ENCODE measurements around the gene KCNK7. TPM values are rescaled to one million over a fixed set of nuclear protein-coding genes. Genes with fewer than 3 reads are reported as not detected.
"Not testable (repeated sequence)": the region's sequence is repeated elsewhere in the genome, so short reads cannot be mapped to it uniquely, and the experiment has no call there.

Gene KCNK7
- total RNA-seq, 4 donors from 2014 or later = 1.2 TPM; not detected in 3

- no peak for TF ChIP-seq POLR2A (IDR thresholded peaks at IDR 0.05)
- no peak for TF ChIP-seq CTCF (IDR thresholded peaks at IDR 0.05)
- Histone ChIP-seq H3K27me3 (no peaks in the 10 kb centered on the region), H3K36me3 (peaks cover 6 to 9% of the 10 kb centered on the region in 2 donors), H3K27ac (no peak overlapping the region), H3K4me3 (replicated peaks in 1 of 3) (no peak overlapping the region), H3K4me1 (peaks cover 4 to 36% of the 10 kb centered on the region in 2 donors), H3K9me3 (no peaks in the 10 kb centered on the region)
- intact Hi-C loops (cut with DNase I) = no loop called here
- no peak for DNase-seq
- WGBS, 2 donors = 87 to 88% methylated on average over 11 to 14 of the region's 16 CpGs
These were observed 45.9 kb upstream of the KCNK7 start for GRCh38 chr11:65641297-65642013.

- intact Hi-C loops (cut with DNase I) = no loop called here
- WGBS, 2 donors = 87 to 93% methylated on average over 8 to 21 of the region's 35 CpGs
- peaks cover 14 to 17% of the 10 kb centered on the region in 2 donors for H3K36me3 ChIP-seq
- H3K27ac ChIP-seq = peak overlapping the region; percentile 17 to 71 (median 41)
- H3K4me3 ChIP-seq (replicated peaks in 1 of 3) = no peak overlapping the region
- peak in 1 of 2 donors; percentile 20 for DNase-seq
- H3K4me1 ChIP-seq = peaks cover 4 to 36% of the 10 kb centered on the region in 2 donors
- no peaks in the 10 kb centered on the region for H3K27me3 ChIP-seq
- H3K9me3 ChIP-seq = no peaks in the 10 kb centered on the region
- TF ChIP-seq POLR2A (IDR thresholded peaks at IDR 0.05) = no peak
These were observed 45.1 kb upstream of the KCNK7 start for GRCh38 chr11:65640483-65641296.

GRCh38 chr11:65639623-65640482 lies 44.3 kb upstream of the KCNK7 start:
- DNase-seq = peak in 1 of 2 donors; percentile 24
- Histone ChIP-seq H3K4me1 (peaks cover 4 to 36% of the 10 kb centered on the region in 2 donors), H3K27ac (peak overlapping the region; percentile 17 to 71 (median 41)), H3K4me3 (replicated peaks in 1 of 3) (no peak overlapping the region), H3K36me3 (peaks cover 23 to 25% of the 10 kb centered on the region in 2 donors), H3K27me3 (no peaks in the 10 kb centered on the region), H3K9me3 (no peaks in the 10 kb centered on the region)
- TF ChIP-seq CTCF (IDR thresholded peaks at IDR 0.05) = no peak
- TF ChIP-seq POLR2A (IDR thresholded peaks at IDR 0.05) = no peak
- 71 to 81% methylated on average over 5 to 7 of the region's 8 CpGs for WGBS, 2 donors
- intact Hi-C loops (cut with DNase I) = no loop called here

DNA sequence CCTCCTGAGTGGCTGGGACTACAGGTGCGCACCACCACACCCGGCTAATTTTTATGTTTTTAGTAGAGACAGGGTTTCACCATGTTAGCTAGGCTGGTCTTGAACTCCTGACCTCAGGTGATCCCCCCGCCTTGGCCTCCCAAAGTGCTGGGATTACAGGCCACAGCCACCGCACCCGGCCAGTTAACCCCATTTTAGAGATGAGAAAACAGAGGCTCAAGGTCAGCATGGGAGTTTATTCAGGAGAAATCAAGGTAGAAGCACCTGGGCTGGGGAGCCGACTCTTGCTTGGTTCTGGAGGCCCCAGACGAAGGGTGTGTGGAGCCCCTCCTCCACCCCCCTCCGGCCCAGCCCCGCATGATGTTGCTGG lies 43.6 kb upstream of the KCNK7 start:
- H3K4me3 ChIP-seq (replicated peaks in 1 of 3); H3K9me3 ChIP-seq; intact Hi-C loops (cut with DNase I); H3K27me3 ChIP-seq; DNase-seq: not testable (repeated sequence)
- Histone ChIP-seq H3K27ac (peak overlapping the region in 1 of 3 donors; percentile 62), H3K4me1 (peaks cover 4 to 36% of the 10 kb centered on the region in 2 donors), H3K36me3 (peaks cover 29 to 31% of the 10 kb centered on the region in 2 donors)
- WGBS, 2 donors = 69 to 92% methylated on average over 8 to 9 of the region's 9 CpGs

- Histone ChIP-seq H3K27ac (peak within 1 kb of the TSS; percentile 62 to 76 (median 68)), H3K36me3 (peaks cover 32 to 36% of the 10 kb centered on the region in 2 donors), H3K4me3 (replicated peaks in 1 of 3) (peak within 1 kb of the TSS; percentile 17 to 59 (median 38)), H3K27me3 (no peaks in the 10 kb centered on the region), H3K4me1 (peaks cover 4 to 36% of the 10 kb centered on the region in 2 donors), H3K9me3 (no peaks in the 10 kb centered on the region)
- peak in 1 of 2 donors; percentile 52 for TF ChIP-seq POLR2A (IDR thresholded peaks at IDR 0.05)
- peak in 4 of 6 experiments; percentile 23 to 39 (median 35) for TF ChIP-seq CTCF (IDR thresholded peaks at IDR 0.05)
- intact Hi-C loops (cut with DNase I) = no loop called here
- DNase-seq = peak; percentile 55 to 68
- WGBS, 2 donors = 9 to 15% methylated on average over 10 to 20 of the region's 46 CpGs
These were observed 42.3 kb upstream of the KCNK7 start, which contains the start of gene SIPA1 for GRCh38 chr11:65637794-65638419. SIPA1 (plus strand) TSS chr11:65638101; CDS start chr11:65640922, 2,821 bp downstream.

All from thyroid gland (tissue), 4 donors.